HCT116 (cell line): ENCODE measurements around the gene CCDC183. TPM values are rescaled to one million over a fixed set of nuclear protein-coding genes. Genes with fewer than 3 reads are reported as not detected.
"Not testable (repeated sequence)": the region's sequence is repeated elsewhere in the genome, so short reads cannot be mapped to it uniquely, and the experiment has no call there.

ENCODE experiments used
- ATAC-seq: fragments of 200-7000 bp; cut with Tn5 transposase; 2 replicates; pipeline ENCODE4 v1.9.1; 2020; ENCODE audit warnings: mild to moderate bottlenecking, moderate library complexity
- BruUV-seq: library from RNA; stranded (reverse); fragments of 400-500 nt; replicated peaks from 2 replicates; lab custom pipeline; 2021; lab: Mats Ljungman, UMichigan
- CTCF ChIA-PET: fragments of 300-600 bp; sonication (Branson Sonifier 250); formaldehyde crosslinking; loops from one replicate; lab custom pipeline; 2021; ENCODE audit warnings: antibody characterized with exemption; lab: Charles Lee
- POLR2A ChIA-PET: fragments of 300-600, 350-600 bp; sonication (Branson Sonifier 250); formaldehyde crosslinking; loops from one replicate; lab custom pipeline; 2021; ENCODE audit warnings: antibody characterized with exemption; lab: Charles Lee
- RAD21 ChIA-PET, 2 experiments: fragments of 300-600 bp; sonication (Branson Sonifier 250); formaldehyde crosslinking; loops; one replicate each; lab custom pipeline; 2023; ENCODE audit warnings: low total read pairs in 2 of 2; ENCODE audit not compliant: uncharacterized antibody in 2 of 2, unreplicated experiment in 2 of 2, low non-redundant PET in 1 of 2; lab: Charles Lee
- DNase-seq: peaks from one replicate; pipeline ENCODE4 v3.0.0-alpha.2; 2010; ENCODE audit warnings: low read depth, low spot score
- H2AFZ ChIP-seq: fragments of 200-600 bp; shearing (Covaris generic), sonication (generic); 2 replicates; pipeline ENCODE4 v1.6.1; 2017; ENCODE audit warnings: low read depth, mixed run types, mixed read lengths, antibody characterized with exemption, low read length; ENCODE audit not compliant: poor library complexity, severe bottlenecking
- H3K27ac ChIP-seq: 2 replicates; pipeline ENCODE4 v1.5.1; 2012; ENCODE audit warnings: low read depth, low read length
- H3K27me3 ChIP-seq: fragments of 200-600 bp; sonication (generic); 2 replicates; pipeline ENCODE4 v1.6.1; 2016; ENCODE audit warnings: mixed run types, low read length, mixed read lengths; ENCODE audit not compliant: insufficient read depth
- H3K36me3 ChIP-seq, 2 experiments: fragments of 200-500 bp in 1 of 2; fragments of 200-600 bp in 1 of 2; sonication (Bioruptor generic) in 1 of 2; sonication (generic) in 1 of 2; 2 replicates each; pipeline versions ENCODE4 v1.5.1 to v1.6.1; 2014 to 2016; ENCODE audit warnings: low read length in 2 of 2, inconsistent platforms in 1 of 2, mixed read lengths in 1 of 2, mixed run types in 1 of 2; ENCODE audit not compliant: insufficient read depth in 2 of 2, control insufficient read depth in 1 of 2
- H3K4me1 ChIP-seq, 2 experiments: fragments of 200-600 bp in 1 of 2; sonication (generic) in 1 of 2; 2 replicates each; pipeline versions ENCODE4 v1.5.1 to v1.6.1; 2012 to 2017; ENCODE audit warnings: low read length in 2 of 2, inconsistent platforms in 1 of 2, mild to moderate bottlenecking in 1 of 2, mixed read lengths in 1 of 2, mixed run types in 1 of 2, moderate library complexity in 1 of 2; ENCODE audit not compliant: insufficient read depth in 2 of 2, control insufficient read depth in 1 of 2
- H3K4me2 ChIP-seq: fragments of 200-600 bp; sonication (generic); 2 replicates; pipeline ENCODE4 v1.6.1; 2017; ENCODE audit warnings: mixed run types, low read length, mixed read lengths
- H3K4me3 ChIP-seq, 2 experiments: fragments of 200-600 bp in 1 of 2; sonication (generic) in 1 of 2; replicated peaks in 1 of 2; 2 replicates each; pipeline ENCODE4 v1.5.1; 2011 to 2016; ENCODE audit warnings: low read length in 2 of 2, control low read depth in 1 of 2, low read depth in 1 of 2, mild to moderate bottlenecking in 1 of 2, mixed read lengths in 1 of 2, mixed run types in 1 of 2
- H3K79me2 ChIP-seq: fragments of 200-600 bp; sonication (generic); 2 replicates; pipeline ENCODE4 v1.6.1; 2017; ENCODE audit warnings: mild to moderate bottlenecking, mixed run types, low read length, moderate library complexity, mixed read lengths; ENCODE audit not compliant: insufficient read depth
- H3K9ac ChIP-seq: fragments of 200-600 bp; sonication (generic); 2 replicates; pipeline ENCODE4 v1.6.1; 2016; ENCODE audit warnings: low read length, mixed read lengths
- H3K9me2 ChIP-seq: fragments of 200-600 bp; sonication (generic), shearing (Covaris generic); 2 replicates; pipeline ENCODE4 v1.6.1; 2017; ENCODE audit warnings: mixed run types, mild to moderate bottlenecking, moderate library complexity; ENCODE audit not compliant: insufficient read depth
- H3K9me3 ChIP-seq, 2 experiments: fragments of 200-500 bp in 1 of 2; fragments of 200-600 bp in 1 of 2; sonication (Bioruptor generic) in 1 of 2; sonication (generic) in 1 of 2; 2 replicates each; pipeline ENCODE4 v1.6.1; 2014 to 2017; ENCODE audit warnings: low read length in 2 of 2, mixed read lengths in 2 of 2, inconsistent platforms in 1 of 2, low read depth in 1 of 2, mild to moderate bottlenecking in 1 of 2, mixed run types in 1 of 2, moderate library complexity in 1 of 2; ENCODE audit not compliant: control insufficient read depth in 1 of 2, insufficient read depth in 1 of 2
- H4K20me1 ChIP-seq: fragments of 200-600 bp; sonication (generic), shearing (Covaris generic); 2 replicates; pipeline ENCODE4 v1.6.1; 2017; ENCODE audit warnings: mixed run types, mild to moderate bottlenecking, moderate library complexity; ENCODE audit not compliant: insufficient read depth
- CBX3 ChIP-seq: IDR thresholded peaks from 2 replicates; pipeline ENCODE4 v1.6.1; 2012; ENCODE audit warnings: low read depth
- CEBPB ChIP-seq: IDR thresholded peaks from 2 replicates; pipeline ENCODE4 v1.6.1; 2012; ENCODE audit warnings: low read depth
- CTCF ChIP-seq, 3 experiments: fragments of 200-600 bp in 1 of 3; sonication (generic) in 1 of 3; IDR thresholded peaks in 2 of 3; conservative IDR thresholded peaks in 1 of 3; 2 replicates each; pipeline ENCODE4 v1.5.1; 2012 to 2017; ENCODE audit warnings: low read depth in 2 of 3, low read length in 2 of 3, antibody characterized with exemption in 1 of 3, borderline replicate concordance in 1 of 3, control low read depth in 1 of 3, mild to moderate bottlenecking in 1 of 3, mixed read lengths in 1 of 3, mixed run types in 1 of 3, moderate library complexity in 1 of 3; ENCODE audit not compliant: insufficient read depth in 1 of 3
- FOSL1 ChIP-seq: IDR thresholded peaks from 2 replicates; pipeline ENCODE4 v1.6.1; 2012; ENCODE audit warnings: low read depth
- JUND ChIP-seq: IDR thresholded peaks from 2 replicates; pipeline ENCODE4 v1.6.1; 2012
- MAX ChIP-seq: IDR thresholded peaks from 2 replicates; pipeline ENCODE4 v1.6.1; 2012
- POLR2A ChIP-seq: IDR thresholded peaks from 2 replicates; pipeline ENCODE4 v1.7.0; 2011; ENCODE audit warnings: borderline replicate concordance; ENCODE audit not compliant: insufficient read depth, insufficient read length; ENCODE audit errors: extremely low read depth
- REST ChIP-seq: IDR thresholded peaks from 2 replicates; pipeline ENCODE4 v1.6.1; 2012; ENCODE audit warnings: low read depth
- SP1 ChIP-seq: IDR thresholded peaks from 2 replicates; pipeline ENCODE4 v1.6.1; 2012; ENCODE audit warnings: low read depth
- SRF ChIP-seq: IDR thresholded peaks from 2 replicates; pipeline ENCODE4 v1.6.1; 2012; ENCODE audit warnings: low read depth
- ZBTB33 ChIP-seq: IDR thresholded peaks from 2 replicates; pipeline ENCODE4 v1.6.1; 2011; ENCODE audit warnings: mild to moderate bottlenecking, low read length, moderate library complexity; ENCODE audit not compliant: insufficient replicate concordance; ENCODE audit errors: extremely low read depth
- intact Hi-C: fragments of 100-400 bp; cut with micrococcal nuclease; formaldehyde crosslinking; loops from 2 replicates; pipeline ENCODE4 v1.10.0; 2022
- total RNA-seq: library from RNA; stranded (reverse); gene quantifications from one replicate; pipeline ENCODE4 v1.2.1, GENCODE V29; 2021; ENCODE audit not compliant: unreplicated experiment

CCDC183 gene
- total RNA-seq, 1 experiment from 2014 or later, result 2.8 TPM

- POLR2A ChIA-PET, result not testable (repeated sequence)
Measured at GRCh38 chr9:136755302-136756133, 40.6 kb upstream of the CCDC183 start.

GRCh38 chr9:136756134-136756438, 40.1 kb upstream of the CCDC183 start:
- Histone ChIP-seq H3K27me3 (no peaks in the 10 kb centered on the region), H3K9ac (no peak overlapping the region), H3K36me3 (no peaks in the 10 kb centered on the region), H2AFZ (no peak overlapping the region), H3K79me2 (no peaks in the 10 kb centered on the region), H4K20me1 (no peaks in the 10 kb centered on the region), H3K4me2 (no peak overlapping the region), H3K27ac (no peak overlapping the region), H3K9me3 (peaks cover 4 to 22% of the 10 kb centered on the region in 2 experiments; a peak in 3 of 4 replicates), H3K4me3 (no peak overlapping the region), H3K4me1 (peaks cover 3 to 7% of the 10 kb centered on the region in 2 experiments; a peak in 3 of 4 replicates), H3K9me2 (no peaks in the 10 kb centered on the region)
- DNase-seq (no peak), ATAC-seq (no peak)
- ChIA-PET CTCF (no interaction called here), POLR2A (no interaction called here), RAD21 (no interaction called here)
- intact Hi-C loops, result no loop called here
- no TSS peak for BruUV-seq
- TF ChIP-seq POLR2A, result no peak
- TF ChIP-seq CEBPB, result no peak
- TF ChIP-seq SP1, result no peak
- TF ChIP-seq MAX, result no peak
- no peak for TF ChIP-seq REST
- no peak for TF ChIP-seq ZBTB33
- TF ChIP-seq JUND, result no peak
- TF ChIP-seq CTCF (IDR thresholded peaks at IDR 0.05 in 2 of 3, conservative IDR thresholded peaks at IDR 0.05 in 1 of 3; ENCODE audit: borderline replicate concordance in 1 of 3, insufficient read depth in 1 of 3, low read depth in 2 of 3, low read length in 2 of 3), result no peak
- TF ChIP-seq SRF, result no peak
- no peak for TF ChIP-seq FOSL1
- no peak for TF ChIP-seq CBX3

More at GRCh38 chr9:136755302-136756133, 40.6 kb upstream of the CCDC183 start:
- H3K27ac ChIP-seq, H3K4me2 ChIP-seq, H3K79me2 ChIP-seq, H3K27me3 ChIP-seq, H3K9ac ChIP-seq, intact Hi-C loops, H2AFZ ChIP-seq, DNase-seq, H3K9me2 ChIP-seq, H3K36me3 ChIP-seq, ATAC-seq, RAD21 ChIA-PET, H3K4me1 ChIP-seq, H3K4me3 ChIP-seq, H4K20me1 ChIP-seq, BruUV-seq: not testable (repeated sequence)
- CTCF ChIA-PET, result interaction anchor here (1.4 kb wide), 1 partner anchor 62 kb away, joined by 4 read pairs; no protein-coding TSS in a partner anchor
- TF ChIP-seq CBX3, result peak; percentile 68; the same call in 1 of the 2 replicates
- H3K9me3 ChIP-seq, result peaks cover 4 to 22% of the 10 kb centered on the region in 2 experiments; a peak in 3 of 4 replicates
